ENCODE measurements around the gene POLR1H. TPM values are rescaled to one million over a fixed set of nuclear protein-coding genes. Genes with fewer than 3 reads are reported as not detected.

POLR1H gene
- polyA plus RNA-seq, 12 donors: 17.4 to 30.2 (median 21.6) TPM; not detected in 1

GRCh38 chr6:30053682-30054081, 7.4 kb upstream of the POLR1H start:
- DNase-seq: no peak

DNA sequence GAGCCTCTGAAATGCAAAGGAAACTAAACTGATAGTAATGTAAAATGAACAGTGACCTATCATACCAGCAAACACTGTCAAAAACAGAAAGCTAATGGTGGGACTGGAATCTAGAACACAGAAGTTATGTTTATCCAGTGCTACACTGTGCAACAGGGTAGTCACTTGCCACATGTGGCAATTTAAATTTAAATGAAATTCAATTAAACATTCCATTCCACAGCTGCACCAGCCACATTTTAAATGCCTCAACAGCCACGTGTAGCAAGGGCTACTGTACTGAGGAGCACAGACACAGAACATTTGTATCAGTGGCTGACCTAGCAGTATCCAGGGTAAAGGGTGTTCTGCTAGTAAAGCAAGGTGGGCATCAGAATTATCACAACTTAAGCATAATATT, 5.6 kb upstream of the POLR1H start:
- no peak for DNase-seq

DNA sequence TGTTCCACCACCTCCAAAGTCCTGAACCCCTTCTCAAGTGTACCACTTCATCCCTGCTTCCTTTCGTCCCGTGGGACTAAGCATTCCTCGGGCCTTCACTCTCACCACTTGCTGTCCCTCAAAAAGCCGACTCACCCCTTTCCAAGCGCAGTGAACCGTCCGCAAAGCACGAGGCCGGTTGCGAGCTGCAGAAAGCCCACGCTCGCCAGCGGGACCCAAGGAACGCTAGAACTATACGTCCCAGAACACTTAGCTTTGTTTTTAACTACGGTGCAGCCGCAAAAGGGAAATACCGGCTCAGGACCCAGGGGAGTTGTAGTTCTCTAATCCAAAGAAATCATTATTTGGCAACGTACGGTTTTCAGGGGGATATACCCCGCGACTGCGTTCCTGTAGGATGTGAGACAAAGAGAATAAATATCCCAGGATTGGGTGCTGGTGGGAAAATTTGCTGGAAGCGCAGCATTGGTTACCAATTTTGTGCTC, 416 bp upstream of the POLR1H start:
- DNase-seq: no peak

DNA sequence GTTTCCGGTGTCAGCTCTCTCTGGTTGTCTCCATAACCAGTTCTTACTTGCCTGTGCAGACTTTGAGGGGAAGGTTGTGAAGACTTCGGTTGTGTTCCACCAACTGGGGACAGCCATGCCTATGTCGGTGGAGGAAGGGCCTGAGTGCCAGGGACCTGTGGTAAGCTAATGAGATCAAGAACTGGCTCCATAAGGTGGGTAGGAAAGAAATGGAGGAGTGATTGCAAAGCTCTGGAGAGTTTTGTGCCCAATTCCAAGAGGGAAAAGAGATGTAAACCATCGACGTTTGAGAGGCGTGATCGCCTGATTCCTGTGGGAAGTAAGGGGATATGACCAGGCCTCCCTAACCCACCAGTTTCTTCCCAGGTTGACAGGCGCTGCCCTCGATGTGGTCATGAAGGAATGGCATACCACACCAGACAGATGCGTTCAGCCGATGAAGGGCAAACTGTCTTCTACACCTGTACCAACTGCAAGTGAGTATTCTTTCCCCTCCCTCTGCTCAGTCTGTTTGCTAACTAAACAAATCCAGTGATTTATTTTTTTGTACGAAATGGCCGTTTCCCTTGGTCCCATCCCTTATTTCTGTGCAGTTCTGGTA, 893 bp downstream of the POLR1H start:
- no peak for DNase-seq

- no peak for DNase-seq
Measured at GRCh38 chr6:30062471-30063178, 1.6 kb downstream of the POLR1H start.

DNA sequence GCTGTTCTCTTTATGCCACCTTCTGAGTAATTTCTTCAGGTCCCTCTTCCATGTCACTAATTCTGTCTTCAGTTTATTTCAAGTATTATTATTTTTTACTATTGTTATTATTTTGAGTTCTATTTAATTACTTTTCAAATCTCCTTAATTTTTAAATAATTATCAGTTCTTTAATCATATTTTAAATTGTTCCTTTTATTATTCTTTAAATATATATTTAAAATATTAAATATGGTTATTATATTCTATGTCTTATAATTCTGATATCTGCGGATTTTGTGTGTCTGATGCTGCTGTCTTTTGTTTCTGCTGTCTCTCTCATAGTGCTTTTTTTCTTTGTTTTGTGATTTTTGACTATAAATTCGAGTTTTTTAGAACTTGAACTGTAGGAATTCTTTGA, 2.2 kb downstream of the POLR1H start:
- no peak for DNase-seq

- DNase-seq: no peak
Measured at GRCh38 chr6:30066082-30066481, 5.0 kb downstream of the POLR1H start.

GRCh38 chr6:30066577-30067459, 5.8 kb downstream of the POLR1H start, which contains the start of gene PPP1R11:
TSS of gene PPP1R11 (plus strand) at chr6:30067198. CDS start at chr6:30067411, 213 bp downstream.
- DNase-seq: peak; percentile 100

DNA sequence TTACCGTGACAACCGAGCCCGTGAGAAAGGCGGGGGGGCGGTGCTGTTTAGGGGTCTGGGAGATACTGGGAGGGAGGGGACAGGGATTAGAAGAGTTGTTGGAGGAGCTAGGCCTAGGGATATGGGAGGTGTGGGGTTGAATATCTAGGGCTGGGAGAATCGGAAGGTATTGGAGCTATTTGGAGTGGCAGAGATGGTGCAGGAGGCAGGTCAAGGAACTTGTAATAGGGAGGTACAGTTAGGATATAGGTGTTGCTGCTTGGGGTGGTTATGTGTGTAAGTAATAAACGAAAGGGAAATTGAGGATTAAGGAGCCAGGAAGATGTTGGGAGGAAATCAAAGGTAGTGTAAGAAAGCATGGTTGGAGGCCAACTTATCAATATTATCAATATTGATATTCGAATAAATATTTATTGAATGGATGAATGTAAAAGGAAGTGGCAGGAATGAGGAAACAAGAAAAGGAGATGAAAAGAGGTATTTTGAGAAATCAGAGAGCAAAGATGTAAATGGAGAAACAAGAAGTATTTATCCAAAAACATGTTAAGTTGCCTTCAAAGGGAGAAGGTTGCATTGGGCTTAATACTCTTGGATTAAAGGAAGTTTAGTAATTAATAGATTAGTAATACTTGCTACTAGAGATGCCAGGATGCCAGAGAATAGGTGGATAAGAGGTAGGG, 6.5 kb downstream of the POLR1H start:
- no peak for DNase-seq

DNA sequence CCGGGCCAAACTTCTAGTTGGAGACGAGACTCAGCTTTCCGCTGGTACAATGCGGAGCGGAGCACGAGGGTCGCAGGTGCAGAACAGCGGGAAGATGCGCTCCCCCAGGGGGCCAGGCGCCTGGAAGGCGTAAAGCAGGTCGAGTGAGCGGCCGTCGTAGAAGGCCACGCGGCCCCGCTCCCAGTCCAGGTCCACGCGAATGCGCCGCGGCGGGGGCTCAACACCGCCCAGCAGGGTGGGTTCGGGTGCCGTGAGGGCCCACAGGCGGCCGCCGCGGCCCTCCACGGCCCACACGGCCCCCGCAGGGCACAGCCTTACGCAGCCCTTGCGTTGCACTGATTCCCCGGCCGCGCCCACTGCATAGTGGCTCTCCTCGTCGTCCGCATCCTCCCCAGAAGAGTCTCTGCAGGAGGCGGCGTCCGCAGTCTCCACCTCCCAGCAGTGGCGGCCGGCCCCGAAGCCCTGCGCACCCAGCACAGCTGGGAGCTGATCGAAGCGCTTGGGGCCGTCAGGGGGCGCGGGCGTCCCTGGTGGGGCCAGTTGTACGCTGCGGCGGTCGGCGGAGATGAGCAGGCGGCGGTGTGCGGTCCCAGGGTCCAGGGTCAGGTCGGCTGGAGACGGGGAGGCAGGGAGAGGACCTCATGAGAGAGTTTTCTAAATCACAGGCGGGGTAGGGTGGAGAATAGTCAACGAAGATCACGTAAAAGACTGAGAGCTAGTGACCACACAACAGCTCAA, 10.2 kb downstream of the POLR1H start:
- no peak for DNase-seq

DNA sequence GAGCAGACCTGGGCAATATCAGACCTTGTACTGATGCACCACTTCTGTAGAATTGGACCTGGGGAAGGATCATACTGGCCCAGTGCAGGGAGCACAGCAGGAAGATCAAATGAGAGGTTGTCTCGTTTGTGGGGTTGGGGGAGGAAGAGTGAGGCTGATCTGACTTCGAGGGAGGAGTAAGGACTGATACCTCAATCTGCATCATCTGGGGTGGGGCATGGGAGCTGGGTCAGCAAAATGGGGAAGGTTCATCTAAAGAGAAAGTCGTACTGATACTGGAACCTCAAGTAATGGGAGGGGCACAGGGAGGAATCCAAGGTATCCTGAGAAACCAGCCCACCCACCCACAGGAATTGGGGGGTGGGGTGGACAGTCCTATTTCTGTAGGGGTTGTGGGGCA, 10.8 kb downstream of the POLR1H start:
- no peak for DNase-seq

DNA sequence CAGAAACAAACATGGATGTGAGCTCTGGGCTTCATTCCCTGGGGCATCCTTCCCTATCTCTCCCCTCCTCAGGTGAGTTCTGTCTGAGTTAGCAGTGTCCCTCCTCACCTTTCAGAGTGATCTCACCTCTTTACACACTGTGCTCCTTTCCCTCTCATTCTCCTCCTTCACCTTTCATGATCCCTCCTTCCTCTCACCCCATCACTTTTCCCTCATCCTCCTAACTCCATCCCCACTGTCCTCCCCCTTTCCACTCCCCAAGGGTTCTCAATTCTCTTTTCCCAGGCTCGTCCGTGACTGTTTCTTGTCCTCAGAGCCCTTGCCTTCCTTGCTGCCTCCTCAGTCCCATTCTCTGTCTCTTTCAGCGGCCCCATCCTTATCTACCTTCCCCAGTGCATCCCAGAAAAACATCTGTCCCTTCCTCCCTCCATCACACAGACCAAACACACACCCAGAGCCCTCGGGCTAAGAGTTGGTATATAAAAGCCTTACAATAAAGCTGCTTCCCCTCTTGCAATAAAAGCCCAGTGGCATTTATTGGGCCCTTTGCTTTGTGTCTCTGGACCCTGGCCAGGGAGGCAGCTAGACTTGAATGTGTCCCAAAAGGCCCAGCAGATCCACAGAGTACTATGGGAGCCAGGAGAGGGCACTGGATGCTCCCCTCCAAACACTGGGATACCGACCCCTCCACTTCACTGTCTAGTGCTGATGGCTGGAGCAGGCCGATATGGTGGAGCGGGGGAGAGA, 12.6 kb downstream of the POLR1H start:
- DNase-seq: no peak

DNA sequence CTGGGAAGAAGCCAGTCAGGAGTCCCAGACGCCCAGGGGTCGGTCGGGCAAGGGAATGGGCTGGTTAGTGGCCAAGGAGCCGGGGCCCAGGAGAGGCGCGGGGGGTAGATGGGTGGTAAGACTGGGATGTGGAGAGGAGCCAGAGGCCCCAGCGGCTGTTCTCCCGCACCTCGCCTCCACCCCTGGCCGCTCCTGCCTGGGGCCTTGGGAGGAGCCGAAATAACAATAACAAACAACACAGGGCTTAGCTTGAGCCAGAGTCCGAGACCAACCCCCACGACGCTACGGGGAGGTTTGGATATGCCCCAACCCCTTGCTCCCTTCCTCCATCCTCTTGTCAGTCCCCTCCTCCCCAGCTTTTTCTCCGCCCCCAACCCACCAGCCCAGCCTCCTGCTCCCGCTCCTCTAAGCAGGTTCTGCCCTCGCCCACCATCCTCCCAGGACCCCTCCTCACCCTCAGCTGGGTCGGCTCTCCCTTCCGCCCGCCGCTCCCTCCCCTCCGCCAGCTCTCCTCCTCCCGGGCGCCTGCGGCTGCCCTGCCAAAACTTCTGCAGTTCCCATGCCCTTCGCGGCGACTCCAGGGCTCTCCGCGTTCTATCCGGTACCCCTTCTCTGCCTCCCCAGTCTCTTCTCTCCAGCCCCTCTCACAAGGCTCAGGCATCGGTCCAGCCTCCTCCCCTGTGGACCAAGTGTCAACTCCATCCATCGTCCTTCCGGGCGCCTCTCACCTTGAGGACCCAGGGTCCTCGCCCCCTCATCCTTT, 13.4 kb downstream of the POLR1H start:
- DNase-seq: no peak

DNA sequence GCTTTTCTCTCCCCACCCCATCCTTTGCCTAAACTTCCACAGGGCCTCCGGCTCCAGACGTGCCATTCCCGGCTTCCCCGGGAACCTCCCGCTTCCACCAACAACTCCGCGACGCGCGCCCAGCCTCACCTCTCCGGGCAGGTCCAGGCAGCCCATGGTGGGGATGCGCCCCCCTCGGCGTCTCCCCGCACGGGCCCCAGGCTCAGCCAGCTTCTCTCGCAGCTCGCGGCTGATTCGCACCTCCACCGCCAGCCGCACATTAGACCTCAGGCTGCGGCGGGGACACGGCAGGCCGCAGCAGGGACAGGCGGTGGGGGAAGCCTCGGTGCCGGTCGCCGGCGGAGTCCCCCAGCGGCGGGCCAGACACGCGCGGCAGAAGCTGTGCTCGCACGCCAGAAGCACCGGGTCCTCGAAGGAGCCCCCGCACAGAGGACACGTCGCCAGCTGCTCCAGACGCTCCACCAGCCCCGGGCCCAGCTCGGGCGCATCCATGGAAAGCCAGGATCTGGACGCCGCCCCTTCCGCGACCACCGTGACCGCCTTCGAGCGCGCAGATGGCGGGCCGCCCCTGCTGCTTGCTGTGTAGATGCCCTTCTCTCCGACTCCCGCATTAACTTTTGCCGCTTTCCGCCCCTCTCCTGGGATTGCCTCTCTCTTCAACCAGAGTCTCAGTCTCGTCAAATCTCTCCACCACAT, 14.2 kb downstream of the POLR1H start, which contains the start of gene RNF39:
TSS of gene RNF39 (minus strand) at position 676 of the 696 bp plus-strand sequence. CDS start at position 492, 184 bp downstream.
- no peak for DNase-seq

GRCh38 chr6:30075790-30076732, 15.0 kb downstream of the POLR1H start:
- DNase-seq: no peak

DNA sequence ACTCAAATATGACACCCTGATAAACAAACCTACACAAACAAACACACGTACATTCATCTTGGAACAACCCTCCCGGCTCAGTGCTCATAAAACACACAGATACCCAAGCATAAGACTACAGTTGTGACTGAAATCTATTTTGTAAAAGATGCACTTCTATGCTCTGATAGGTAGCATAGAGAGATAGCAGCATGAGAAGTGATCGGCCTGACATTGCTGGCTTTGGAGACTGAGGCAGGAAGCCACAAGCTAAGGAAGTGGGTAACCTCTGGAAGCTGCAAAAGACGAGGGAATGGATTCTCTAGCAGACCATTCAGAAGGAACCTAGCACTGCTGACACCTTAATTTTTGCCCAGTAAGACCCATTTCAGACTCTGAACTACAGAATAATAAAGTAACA, 16.2 kb downstream of the POLR1H start:
- no peak for DNase-seq

DNA sequence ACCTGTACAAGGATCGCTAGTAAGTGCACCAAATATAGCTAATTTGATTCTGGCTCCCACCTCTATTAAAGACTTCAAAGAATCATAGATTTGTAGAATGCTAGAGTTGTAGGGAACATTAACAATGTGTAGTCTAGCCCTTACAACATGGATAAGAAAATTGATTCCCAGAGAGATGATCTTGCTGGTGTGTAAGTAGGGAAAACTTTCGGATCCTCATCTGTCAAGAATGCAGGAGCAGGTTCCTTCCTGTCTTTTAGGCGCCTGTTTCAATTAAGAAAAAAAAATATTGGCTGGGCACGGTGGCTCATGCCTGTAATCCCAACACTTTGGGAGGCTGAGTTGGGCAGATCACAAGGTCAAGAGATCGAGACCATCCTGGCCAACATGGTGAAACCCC, 26.8 kb downstream of the POLR1H start:
- no peak for DNase-seq

All from muscle of arm (tissue), 12 donors.